Epithelial cell of proximal tubule (primary cell): ENCODE data around the gene FAM149A. TPM values are rescaled to one million over a fixed set of nuclear protein-coding genes. Genes with fewer than 3 reads are reported as not detected.

Experiments used
- DNase-seq: peaks from one replicate; pipeline ENCODE4 v3.0.0-alpha.2; 2011; ENCODE audit warnings: low read depth
- H3K4me3 ChIP-seq: 2 replicates; pipeline ENCODE4 v1.5.1; 2011; ENCODE audit warnings: low read depth, mild to moderate bottlenecking, low read length
- CTCF ChIP-seq: conservative IDR thresholded peaks from 2 replicates; pipeline ENCODE4 v1.5.1; 2012; ENCODE audit warnings: low read depth, mild to moderate bottlenecking, low read length
- total RNA-seq: library from RNA; depleted of rRNA; stranded (reverse); fragments of >200 nt; gene quantifications from 2 replicates; pipeline ENCODE4 v1.2.3, GENCODE V29; 2015

The FAM149A gene
- total RNA-seq, 1 donor from 2014 or later, result 25.1 TPM

GRCh38 chr4:186200516-186200915 lies 96.0 kb downstream of the FAM149A start:
- no peak for TF ChIP-seq CTCF
- no peak overlapping the region for H3K4me3 ChIP-seq

GRCh38 chr4:186201010-186201409 lies 96.5 kb downstream of the FAM149A start:
- H3K4me3 ChIP-seq, result no peak overlapping the region
- DNase-seq, result no peak
- no peak for TF ChIP-seq CTCF

More at GRCh38 chr4:186200516-186200915, 96.0 kb downstream of the FAM149A start:
- no peak for DNase-seq

- TF ChIP-seq CTCF, result peak; percentile 73
- DNase-seq, result no peak
- H3K4me3 ChIP-seq, result no peak overlapping the region
Measured at GRCh38 chr4:186201535-186202230, 97.2 kb downstream of the FAM149A start.

GRCh38 chr4:186202490-186203140 lies 98.1 kb downstream of the FAM149A start:
- no peak for DNase-seq
- no peak for TF ChIP-seq CTCF
- no peak overlapping the region for H3K4me3 ChIP-seq

- no peak for DNase-seq
- no peak for TF ChIP-seq CTCF
- H3K4me3 ChIP-seq, result no peak overlapping the region
Measured at GRCh38 chr4:186203406-186203805, 98.9 kb downstream of the FAM149A start.

GRCh38 chr4:186204103-186204559 lies 99.6 kb downstream of the FAM149A start:
- TF ChIP-seq CTCF, result no peak
- H3K4me3 ChIP-seq, result no peak overlapping the region
- DNase-seq, result no peak
